Stomach smooth muscle (tissue), 2 donors: ENCODE data around the gene OBI1.

Source experiments
- H3K27ac ChIP-seq: one replicate; pipeline ENCODE4 v1.7.0; 2013; ENCODE audit warnings: mild to moderate bottlenecking, low read length, inconsistent platforms
- H3K27me3 ChIP-seq, 2 donors: one replicate each; pipeline ENCODE4 v1.7.0; 2013; ENCODE audit warnings: low read length in 2 of 2; ENCODE audit not compliant: insufficient read depth in 2 of 2, control insufficient read depth in 1 of 2
- H3K36me3 ChIP-seq, 2 donors: one replicate each; pipeline ENCODE4 v1.7.0; 2013; ENCODE audit warnings: low read length in 2 of 2; ENCODE audit not compliant: control insufficient read depth in 2 of 2, insufficient read depth in 2 of 2
- H3K4me1 ChIP-seq: one replicate; pipeline ENCODE4 v1.7.0; 2013; ENCODE audit warnings: low read length; ENCODE audit not compliant: control insufficient read depth, insufficient read depth
- H3K4me3 ChIP-seq, 2 donors: one replicate each; pipeline ENCODE4 v1.7.0; 2013; ENCODE audit warnings: low read length in 2 of 2
- H3K9ac ChIP-seq, 2 donors: one replicate each; pipeline ENCODE4 v1.7.0; 2013; ENCODE audit warnings: low read length in 2 of 2, mild to moderate bottlenecking in 1 of 2
- H3K9me3 ChIP-seq, 2 donors: one replicate each; pipeline ENCODE4 v1.7.0; 2013; ENCODE audit warnings: low read length in 2 of 2; ENCODE audit not compliant: control insufficient read depth in 2 of 2
- donor health status: healthy.
- donor health status: Pancreatic carcinoma.

OBI1 gene

DNA sequence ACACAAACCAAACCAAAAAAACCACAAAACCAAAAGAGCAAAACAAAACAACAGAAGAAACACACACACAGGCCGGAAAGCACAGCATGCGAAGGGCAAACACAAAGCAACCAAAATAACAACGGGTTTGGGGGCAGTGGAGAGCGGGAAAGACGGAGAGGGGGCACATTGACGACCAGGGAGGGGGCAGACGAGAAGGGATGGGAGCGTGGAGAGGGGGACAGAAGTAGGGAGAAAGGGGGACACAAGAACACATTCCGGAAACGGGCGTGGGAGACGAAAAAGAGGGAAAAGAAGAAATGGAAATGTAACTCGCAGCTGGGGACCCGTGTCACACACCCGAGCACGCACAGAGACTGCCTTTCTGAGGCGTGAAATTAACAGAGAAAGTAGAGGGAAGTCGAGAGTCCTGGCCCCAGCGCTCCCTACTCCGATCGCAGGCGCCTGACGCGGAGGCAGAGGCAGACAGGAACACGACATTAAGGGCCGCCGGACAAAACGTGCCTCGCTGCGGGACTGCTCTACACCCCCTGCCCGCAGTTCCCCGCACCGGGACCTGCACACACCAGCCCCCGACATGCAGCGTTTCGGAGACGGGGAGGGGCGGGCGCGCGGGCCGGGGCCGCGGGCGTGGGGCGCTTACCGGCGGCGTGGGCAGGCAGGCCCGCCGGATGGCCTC lies 56.3 kb downstream of the OBI1 start:
- Histone ChIP-seq H3K27me3 (peaks cover 70 to 96% of the 10 kb centered on the region in 2 donors), H3K4me3 (peak overlapping the region; percentile 19 to 61), H3K9me3 (no peaks in the 10 kb centered on the region)

GRCh38 chr13:78601874-78602560 lies 56.9 kb downstream of the OBI1 start:
- H3K4me1 ChIP-seq: peaks cover 16% of the 10 kb centered on the region
- no peak overlapping the region for H3K27ac ChIP-seq
- H3K4me3 ChIP-seq: peak overlapping the region in 1 of 2 donors; percentile 61
- H3K9ac ChIP-seq: no peak overlapping the region
- H3K9me3 ChIP-seq: no peaks in the 10 kb centered on the region
- H3K27me3 ChIP-seq: peaks cover 70 to 96% of the 10 kb centered on the region in 2 donors
- H3K36me3 ChIP-seq: no peaks in the 10 kb centered on the region

More for the DNA sequence above, 56.3 kb downstream of the OBI1 start:
- H3K4me1 ChIP-seq: peaks cover 22% of the 10 kb centered on the region
- H3K9ac ChIP-seq: no peak overlapping the region
- no peak overlapping the region for H3K27ac ChIP-seq
- no peaks in the 10 kb centered on the region for H3K36me3 ChIP-seq

GRCh38 chr13:78601124-78601873 lies 57.7 kb downstream of the OBI1 start:
- Histone ChIP-seq H3K27ac (no peak overlapping the region), H3K36me3 (no peaks in the 10 kb centered on the region), H3K4me3 (peak overlapping the region in 1 of 2 donors; percentile 40), H3K4me1 (peaks cover 18% of the 10 kb centered on the region), H3K9me3 (no peaks in the 10 kb centered on the region), H3K27me3 (peaks cover 69 to 96% of the 10 kb centered on the region in 2 donors), H3K9ac (no peak overlapping the region)

GRCh38 chr13:78600280-78600883 lies 58.6 kb downstream of the OBI1 start:
- Histone ChIP-seq H3K4me1 (peaks cover 21% of the 10 kb centered on the region), H3K9ac (no peak overlapping the region), H3K27me3 (peaks cover 69 to 96% of the 10 kb centered on the region in 2 donors), H3K9me3 (no peaks in the 10 kb centered on the region), H3K4me3 (no peak overlapping the region), H3K36me3 (no peaks in the 10 kb centered on the region), H3K27ac (no peak overlapping the region)

GRCh38 chr13:78599645-78600279 lies 59.2 kb downstream of the OBI1 start:
- Histone ChIP-seq H3K27me3 (peaks cover 69 to 96% of the 10 kb centered on the region in 2 donors), H3K4me1 (peaks cover 21% of the 10 kb centered on the region), H3K4me3 (no peak overlapping the region)

GRCh38 chr13:78598966-78599644 lies 59.9 kb downstream of the OBI1 start:
- Histone ChIP-seq H3K4me1 (peaks cover 21% of the 10 kb centered on the region), H3K27ac (no peak overlapping the region), H3K36me3 (no peaks in the 10 kb centered on the region), H3K4me3 (no peak overlapping the region), H3K9ac (no peak overlapping the region), H3K9me3 (no peaks in the 10 kb centered on the region), H3K27me3 (peaks cover 72 to 96% of the 10 kb centered on the region in 2 donors)

More at GRCh38 chr13:78599645-78600279, 59.2 kb downstream of the OBI1 start:
- no peaks in the 10 kb centered on the region for H3K9me3 ChIP-seq
- H3K36me3 ChIP-seq: no peaks in the 10 kb centered on the region
- no peak overlapping the region for H3K9ac ChIP-seq
- H3K27ac ChIP-seq: no peak overlapping the region

DNA sequence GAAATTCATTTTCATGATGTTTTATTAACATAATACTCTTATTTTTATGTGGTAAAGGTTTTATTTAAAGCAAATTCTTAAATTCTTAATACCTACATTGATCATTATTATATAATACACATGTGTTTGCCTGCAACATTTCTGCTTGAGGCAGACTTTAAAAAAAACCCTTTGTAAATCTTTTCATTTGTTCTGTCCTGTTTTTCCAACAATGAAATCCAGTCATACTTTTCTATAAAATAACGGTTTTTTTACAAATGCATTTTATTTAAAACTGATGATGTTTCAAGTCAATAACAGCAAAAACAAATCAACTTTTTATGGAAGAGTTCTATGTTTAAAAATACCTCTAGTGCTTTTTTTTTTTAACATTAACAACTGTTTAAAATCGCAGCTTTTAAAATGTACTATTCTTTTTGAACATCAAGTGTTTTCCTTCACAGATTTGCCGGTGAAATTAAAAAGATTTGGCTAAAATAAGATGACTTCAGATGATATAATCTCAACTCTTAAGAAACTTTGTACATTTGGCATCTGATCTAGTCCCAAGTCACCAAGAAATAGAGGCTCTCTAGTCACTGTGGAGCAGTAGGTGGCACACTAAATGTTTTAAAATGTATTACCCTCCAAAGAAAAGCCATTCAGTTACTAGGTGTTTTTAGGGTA lies 60.7 kb downstream of the OBI1 start:
- H3K27ac ChIP-seq: no peak overlapping the region
- H3K4me3 ChIP-seq: no peak overlapping the region
- H3K36me3 ChIP-seq: no peaks in the 10 kb centered on the region
- peaks cover 75 to 96% of the 10 kb centered on the region in 2 donors for H3K27me3 ChIP-seq
- peaks cover 15% of the 10 kb centered on the region for H3K4me1 ChIP-seq
- no peaks in the 10 kb centered on the region for H3K9me3 ChIP-seq
- no peak overlapping the region for H3K9ac ChIP-seq

- H3K4me1 ChIP-seq: peaks cover 10% of the 10 kb centered on the region
- H3K36me3 ChIP-seq: no peaks in the 10 kb centered on the region
- no peaks in the 10 kb centered on the region for H3K9me3 ChIP-seq
- H3K27me3 ChIP-seq: peaks cover 74 to 96% of the 10 kb centered on the region in 2 donors
- no peak overlapping the region for H3K27ac ChIP-seq
- H3K4me3 ChIP-seq: no peak overlapping the region
- no peak overlapping the region for H3K9ac ChIP-seq
Measured at GRCh38 chr13:78597602-78597932, 61.4 kb downstream of the OBI1 start.

- H3K9me3 ChIP-seq: no peaks in the 10 kb centered on the region
- no peak overlapping the region for H3K4me3 ChIP-seq
- peaks cover 72 to 96% of the 10 kb centered on the region in 2 donors for H3K27me3 ChIP-seq
Measured at GRCh38 chr13:78596736-78597601, 62.0 kb downstream of the OBI1 start.

More at GRCh38 chr13:78596736-78597601, 62.0 kb downstream of the OBI1 start:
- H3K36me3 ChIP-seq: no peaks in the 10 kb centered on the region
- H3K9ac ChIP-seq: no peak overlapping the region
- no peak overlapping the region for H3K27ac ChIP-seq
- H3K4me1 ChIP-seq: peaks cover 8% of the 10 kb centered on the region
